DOHH2 (cell line): Measurements from ENCODE around the gene NEGR1.

Source experiments
- H3F3A ChIP-seq: fragments of 200-600 bp; sonication (generic), shearing (Covaris generic); 2 replicates; pipeline ENCODE4 v1.6.0; 2016; ENCODE audit warnings: antibody characterized with exemption, mild to moderate bottlenecking; ENCODE audit not compliant: control insufficient read depth, insufficient read depth
- H3K27ac ChIP-seq: fragments of 200-600 bp; sonication (generic); 2 replicates; pipeline ENCODE4 v1.5.1; 2014; ENCODE audit warnings: low read depth, mild to moderate bottlenecking, low read length, moderate library complexity
- H3K27me3 ChIP-seq: fragments of 200-600 bp; sonication (generic); 2 replicates; pipeline ENCODE4 v1.6.1; 2014; ENCODE audit warnings: mild to moderate bottlenecking, low read length, mixed read lengths; ENCODE audit not compliant: control insufficient read depth
- H3K36me3 ChIP-seq: fragments of 200-600 bp; sonication (generic); 2 replicates; pipeline ENCODE4 v1.6.1; 2014; ENCODE audit warnings: mild to moderate bottlenecking, low read length, moderate library complexity, mixed read lengths; ENCODE audit not compliant: control insufficient read depth
- H3K4me1 ChIP-seq: fragments of 200-600 bp; sonication (generic); 2 replicates; pipeline ENCODE4 v1.6.1; 2014; ENCODE audit warnings: mild to moderate bottlenecking, low read length, mixed read lengths; ENCODE audit not compliant: control insufficient read depth
- H3K4me2 ChIP-seq: fragments of 200-600 bp; sonication (generic); 2 replicates; pipeline ENCODE4 v1.6.0; 2014; ENCODE audit warnings: mild to moderate bottlenecking, low read length, moderate library complexity
- H3K4me3 ChIP-seq: fragments of 200-600 bp; sonication (generic); 2 replicates; pipeline ENCODE4 v1.5.1; 2014; ENCODE audit warnings: mild to moderate bottlenecking, low read length, mixed read lengths
- H3K79me2 ChIP-seq: fragments of 200-600 bp; sonication (generic); 2 replicates; pipeline ENCODE4 v1.6.1; 2014; ENCODE audit warnings: mild to moderate bottlenecking, low read length, mixed read lengths; ENCODE audit not compliant: control insufficient read depth
- H3K9me2 ChIP-seq: fragments of 200-600 bp; sonication (generic); replicated peaks from 2 replicates; pipeline ENCODE4 v1.6.1; 2014; ENCODE audit warnings: mild to moderate bottlenecking, low read length, mixed read lengths; ENCODE audit not compliant: control insufficient read depth
- H3K9me3 ChIP-seq: fragments of 200-600 bp; sonication (generic); 2 replicates; pipeline ENCODE4 v1.6.1; 2014; ENCODE audit warnings: antibody characterized with exemption, low read length, mixed read lengths; ENCODE audit not compliant: control insufficient read depth, insufficient read depth
- H4K20me1 ChIP-seq: fragments of 200-600 bp; sonication (generic); 2 replicates; pipeline ENCODE4 v1.6.0; 2014; ENCODE audit warnings: low read depth, mild to moderate bottlenecking, antibody characterized with exemption, low read length, moderate library complexity; ENCODE audit not compliant: control insufficient read depth, insufficient read depth
- EZH2phosphoT487 ChIP-seq: fragments of 200-600 bp; sonication (generic); IDR thresholded peaks from 2 replicates; pipeline ENCODE4 v1.6.1; 2017; ENCODE audit warnings: borderline replicate concordance, mild to moderate bottlenecking, antibody characterized with exemption, low read length, moderate library complexity, mixed read lengths
- TF ChIP-seq, protein P1 (sequence below): fragments of 200-600 bp; sonication (generic); IDR thresholded peaks from one replicate; pipeline ENCODE4 v1.5.1; 2014; ENCODE audit warnings: antibody characterized with exemption, mild to moderate bottlenecking, low read depth, low read length; ENCODE audit not compliant: poor library complexity, severe bottlenecking

Gene NEGR1

DNA sequence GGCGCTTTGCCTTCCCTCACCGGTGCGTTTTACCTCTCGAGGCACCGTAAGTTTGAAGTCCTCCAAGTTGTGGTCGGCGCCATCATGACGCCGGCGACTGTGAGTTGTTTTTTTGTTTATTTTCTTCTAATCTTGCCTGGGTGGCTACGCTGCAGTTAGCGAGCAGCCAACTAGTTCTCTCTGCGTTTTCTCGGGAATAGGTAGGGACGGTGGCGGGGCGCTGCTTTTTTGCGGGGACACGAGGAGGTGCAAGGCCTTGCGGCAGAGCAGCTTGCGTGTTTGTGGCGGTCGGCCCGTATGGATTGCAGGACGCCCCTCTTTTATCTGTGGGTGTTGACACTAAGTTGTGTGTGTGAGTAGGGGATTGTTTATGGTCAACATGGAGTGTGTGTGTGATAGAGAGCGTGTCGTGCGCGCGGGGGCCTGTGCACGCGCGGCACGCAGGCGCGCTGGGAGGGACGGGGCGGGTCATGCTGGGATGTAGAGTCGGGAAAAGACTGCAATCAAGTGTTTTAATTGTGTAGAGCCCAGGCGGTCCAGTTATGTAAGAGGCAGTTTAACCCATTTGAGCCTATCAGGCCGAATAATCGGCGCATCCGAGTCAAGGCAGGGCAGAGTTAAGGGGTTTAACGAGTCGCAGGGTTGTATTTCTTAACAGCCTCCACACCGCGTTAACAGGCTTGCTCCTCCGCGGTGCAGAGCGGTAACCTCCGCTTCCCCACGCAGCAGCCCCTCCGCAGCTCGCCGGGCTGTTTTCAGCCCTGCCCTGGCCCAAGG is 1.2 kb upstream of the NEGR1 start:
- no peak for TF ChIP-seq EZH2phosphoT487
- TF ChIP-seq, protein P1, sequence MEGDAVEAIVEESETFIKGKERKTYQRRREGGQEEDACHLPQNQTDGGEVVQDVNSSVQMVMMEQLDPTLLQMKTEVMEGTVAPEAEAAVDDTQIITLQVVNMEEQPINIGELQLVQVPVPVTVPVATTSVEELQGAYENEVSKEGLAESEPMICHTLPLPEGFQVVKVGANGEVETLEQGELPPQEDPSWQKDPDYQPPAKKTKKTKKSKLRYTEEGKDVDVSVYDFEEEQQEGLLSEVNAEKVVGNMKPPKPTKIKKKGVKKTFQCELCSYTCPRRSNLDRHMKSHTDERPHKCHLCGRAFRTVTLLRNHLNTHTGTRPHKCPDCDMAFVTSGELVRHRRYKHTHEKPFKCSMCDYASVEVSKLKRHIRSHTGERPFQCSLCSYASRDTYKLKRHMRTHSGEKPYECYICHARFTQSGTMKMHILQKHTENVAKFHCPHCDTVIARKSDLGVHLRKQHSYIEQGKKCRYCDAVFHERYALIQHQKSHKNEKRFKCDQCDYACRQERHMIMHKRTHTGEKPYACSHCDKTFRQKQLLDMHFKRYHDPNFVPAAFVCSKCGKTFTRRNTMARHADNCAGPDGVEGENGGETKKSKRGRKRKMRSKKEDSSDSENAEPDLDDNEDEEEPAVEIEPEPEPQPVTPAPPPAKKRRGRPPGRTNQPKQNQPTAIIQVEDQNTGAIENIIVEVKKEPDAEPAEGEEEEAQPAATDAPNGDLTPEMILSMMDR, result no peak
- no peaks in the 10 kb centered on the region for H4K20me1 ChIP-seq
- H3K9me2 ChIP-seq, result no peaks in the 10 kb centered on the region
- H3F3A ChIP-seq, result no peaks in the 10 kb centered on the region
- H3K36me3 ChIP-seq, result no peaks in the 10 kb centered on the region
- H3K4me1 ChIP-seq, result peaks cover 8% of the 10 kb centered on the region; the same call in 1 of the 2 replicates
- H3K4me2 ChIP-seq, result peak overlapping the region; percentile 62
- H3K9me3 ChIP-seq, result no peaks in the 10 kb centered on the region
- H3K4me3 ChIP-seq, result peak overlapping the region; percentile 65
- H3K27ac ChIP-seq, result no peak overlapping the region
- H3K79me2 ChIP-seq, result no peaks in the 10 kb centered on the region
- peaks cover 38% of the 10 kb centered on the region for H3K27me3 ChIP-seq

DNA sequence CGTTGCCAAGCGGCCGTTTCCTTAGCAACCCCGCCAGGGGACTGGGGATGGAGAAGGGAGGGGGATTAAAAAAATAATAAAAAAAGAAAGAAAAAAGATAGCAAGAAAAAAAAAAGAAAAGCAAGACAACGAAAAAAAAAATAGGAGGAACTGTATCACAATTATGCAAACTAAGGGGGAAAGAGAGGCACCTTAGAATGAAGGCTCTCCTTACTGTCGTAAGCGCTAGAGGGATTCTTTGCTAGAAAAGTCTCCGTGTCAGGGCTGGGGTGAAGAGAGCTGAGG is 625 bp upstream of the NEGR1 start:
- no peaks in the 10 kb centered on the region for H3K9me2 ChIP-seq

DNA sequence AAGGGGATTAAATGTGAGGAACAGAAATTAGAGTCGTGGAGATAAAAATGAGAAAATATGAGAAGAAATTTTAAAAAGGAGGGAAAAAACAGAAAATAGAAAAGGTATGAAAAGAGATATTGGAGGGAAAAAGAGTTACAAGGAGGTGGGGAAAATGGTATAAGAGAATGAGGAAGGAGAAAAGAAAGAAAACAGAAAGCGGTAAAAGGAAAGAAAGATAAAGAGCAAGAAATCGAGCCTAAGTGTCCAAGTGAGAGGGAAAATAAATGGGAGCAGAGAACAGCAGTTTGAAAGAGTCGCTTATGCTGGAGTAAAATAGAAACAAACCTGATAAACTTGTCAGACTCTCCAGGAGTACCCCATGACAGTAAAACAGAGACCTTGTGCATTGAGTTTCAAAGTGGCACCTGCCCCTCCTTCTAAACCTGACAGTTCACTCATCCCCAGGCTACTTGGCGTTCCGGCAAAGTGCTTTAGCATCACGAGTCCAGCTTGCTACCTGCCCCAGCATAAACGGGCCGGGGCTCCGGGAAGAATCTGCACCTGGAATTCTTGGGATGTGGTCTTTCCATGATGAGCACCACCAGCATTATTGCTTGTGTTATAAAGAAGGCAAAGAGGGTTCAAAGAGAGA is 585 bp downstream of the NEGR1 start:
- H3K27ac ChIP-seq, result no peak overlapping the region
- no peaks in the 10 kb centered on the region for H3K9me2 ChIP-seq
- no peaks in the 10 kb centered on the region for H4K20me1 ChIP-seq
- TF ChIP-seq, protein P1, result no peak
- no peak for TF ChIP-seq EZH2phosphoT487
- H3K4me2 ChIP-seq, result peak overlapping the region; percentile 62; the same call in 1 of the 2 replicates
- no peaks in the 10 kb centered on the region for H3K9me3 ChIP-seq
- H3K4me3 ChIP-seq, result peak overlapping the region; percentile 33
- H3K36me3 ChIP-seq, result no peaks in the 10 kb centered on the region
- no peaks in the 10 kb centered on the region for H3K79me2 ChIP-seq
- H3K4me1 ChIP-seq, result peaks cover 8% of the 10 kb centered on the region; the same call in 1 of the 2 replicates
- H3F3A ChIP-seq, result no peaks in the 10 kb centered on the region
- peaks cover 38% of the 10 kb centered on the region for H3K27me3 ChIP-seq

More for the DNA sequence above, 625 bp upstream of the NEGR1 start:
- no peak for TF ChIP-seq EZH2phosphoT487
- TF ChIP-seq, protein P1, result no peak
- Histone ChIP-seq H3K4me1 (peaks cover 8% of the 10 kb centered on the region; the same call in 1 of the 2 replicates), H3F3A (no peaks in the 10 kb centered on the region), H3K79me2 (no peaks in the 10 kb centered on the region), H3K27ac (no peak overlapping the region), H3K4me3 (peak overlapping the region; percentile 65), H3K27me3 (peaks cover 38% of the 10 kb centered on the region), H3K36me3 (no peaks in the 10 kb centered on the region), H3K9me3 (no peaks in the 10 kb centered on the region), H4K20me1 (no peaks in the 10 kb centered on the region), H3K4me2 (peak overlapping the region; percentile 62)
